Gastrocnemius medialis (tissue), 4 donors: ENCODE results near the gene CAVIN1.

Experiments used
- POLR2A ChIP-seq, 2 donors: fragments of 450-650 bp; IDR thresholded peaks; one replicate each; pipeline ENCODE4 v1.6.1; 2017; ENCODE audit warnings: antibody characterized with exemption in 2 of 2, mild to moderate bottlenecking in 2 of 2, moderate library complexity in 2 of 2
- TF ChIP-seq, protein P1 (sequence below), 5 experiments: fragments of 450-650 bp in 3 of 5; fragments of 200-600 bp in 2 of 5; sonication (generic) in 2 of 5; IDR thresholded peaks in 4 of 5; conservative IDR thresholded peaks in 1 of 5; 1 replicate in 4 of 5; 2 replicates in 1 of 5; pipeline ENCODE4 v1.5.1; 2016 to 2019; ENCODE audit warnings: antibody characterized with exemption in 5 of 5, mild to moderate bottlenecking in 3 of 5, moderate library complexity in 3 of 5

DNA sequence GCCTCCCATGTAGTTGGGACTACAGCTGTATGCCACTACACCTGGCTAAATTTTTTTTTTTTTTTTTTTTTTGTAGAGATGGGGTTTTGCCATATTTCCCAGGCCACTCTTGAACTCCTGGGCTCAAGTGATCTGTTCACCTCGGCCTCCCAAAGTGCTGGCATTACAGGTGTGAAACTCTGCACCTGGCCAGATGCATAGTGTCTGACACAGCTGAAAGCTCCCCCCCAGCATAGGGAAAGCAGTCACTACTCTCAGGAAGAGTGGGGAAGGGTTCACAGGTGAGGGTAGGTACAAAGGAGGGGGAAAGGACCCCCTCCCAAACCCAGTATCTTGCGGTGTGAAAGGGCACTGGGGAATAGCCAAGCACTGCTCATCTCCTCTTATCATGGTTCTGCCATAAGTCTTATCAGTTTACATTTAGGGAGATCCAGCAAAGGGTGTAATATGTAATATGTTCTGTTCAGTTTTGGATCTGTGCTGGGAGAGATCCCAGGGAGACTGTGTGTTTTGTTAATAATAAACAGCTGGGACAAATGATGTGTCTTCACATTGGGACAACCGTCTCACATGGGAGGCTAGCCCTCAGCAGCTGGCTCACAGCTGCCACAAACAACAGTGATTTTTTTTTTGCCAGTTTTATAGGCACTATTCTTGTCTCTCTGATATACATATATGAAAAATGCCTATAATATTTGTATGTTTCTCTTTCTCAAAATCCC, 6.8 kb upstream of the CAVIN1 start:
- TF ChIP-seq, protein P1, sequence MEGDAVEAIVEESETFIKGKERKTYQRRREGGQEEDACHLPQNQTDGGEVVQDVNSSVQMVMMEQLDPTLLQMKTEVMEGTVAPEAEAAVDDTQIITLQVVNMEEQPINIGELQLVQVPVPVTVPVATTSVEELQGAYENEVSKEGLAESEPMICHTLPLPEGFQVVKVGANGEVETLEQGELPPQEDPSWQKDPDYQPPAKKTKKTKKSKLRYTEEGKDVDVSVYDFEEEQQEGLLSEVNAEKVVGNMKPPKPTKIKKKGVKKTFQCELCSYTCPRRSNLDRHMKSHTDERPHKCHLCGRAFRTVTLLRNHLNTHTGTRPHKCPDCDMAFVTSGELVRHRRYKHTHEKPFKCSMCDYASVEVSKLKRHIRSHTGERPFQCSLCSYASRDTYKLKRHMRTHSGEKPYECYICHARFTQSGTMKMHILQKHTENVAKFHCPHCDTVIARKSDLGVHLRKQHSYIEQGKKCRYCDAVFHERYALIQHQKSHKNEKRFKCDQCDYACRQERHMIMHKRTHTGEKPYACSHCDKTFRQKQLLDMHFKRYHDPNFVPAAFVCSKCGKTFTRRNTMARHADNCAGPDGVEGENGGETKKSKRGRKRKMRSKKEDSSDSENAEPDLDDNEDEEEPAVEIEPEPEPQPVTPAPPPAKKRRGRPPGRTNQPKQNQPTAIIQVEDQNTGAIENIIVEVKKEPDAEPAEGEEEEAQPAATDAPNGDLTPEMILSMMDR (IDR thresholded peaks at IDR 0.05 in 4 of 5, conservative IDR thresholded peaks at IDR 0.05 in 1 of 5): no peak
- no peak for TF ChIP-seq POLR2A (IDR thresholded peaks at IDR 0.05)
